Measurements from ENCODE around the gene PSMB5.

Gene PSMB5

GRCh38 chr14:22982477-22983245 lies 52.0 kb downstream of the PSMB5 start, which contains the start of gene AJUBA (continued):
- TF ChIP-seq ZNF518A (tag by site-specific recombination; conservative IDR thresholded peaks at IDR 0.05; ENCODE audit: low read depth) (0 out of 2 replicates have a peak, but pooled peaks have one; percentile 27), RBAK (tag by site-specific recombination; IDR thresholded peaks at IDR 0.05) (peak; percentile 48; the same call in 1 of the 2 replicates), ZNF645 (tag by site-specific recombination; IDR thresholded peaks at IDR 0.05) (peak; percentile 94), ZXDB (tag by site-specific recombination; IDR thresholded peaks at IDR 0.05) (peak; percentile 99), ZNF664 (tag by site-specific recombination; IDR thresholded peaks at IDR 0.05) (peak; percentile 84), ZNF701 (tag by site-specific recombination; IDR thresholded peaks at IDR 0.05) (peak; percentile 78), ZNF660 (tag by site-specific recombination; IDR thresholded peaks at IDR 0.05) (no peak; the same call in 1 of the 2 replicates), ZBTB21 (tag by site-specific recombination; IDR thresholded peaks at IDR 0.05) (peak; percentile 88), ZNF513 (tag by site-specific recombination; IDR thresholded peaks at IDR 0.05) (0 out of 2 replicates have a peak, but pooled peaks have one; percentile 50), ZNF629 (tag by site-specific recombination; IDR thresholded peaks at IDR 0.05) (peak; percentile 90), ZNF596 (tag by site-specific recombination; IDR thresholded peaks at IDR 0.05) (no peak), ZBTB20 (tag by site-specific recombination; IDR thresholded peaks at IDR 0.05) (peak; percentile 58; the same call in 1 of the 2 replicates), ZBTB10 (tag by site-specific recombination; IDR thresholded peaks at IDR 0.05) (peak; percentile 98), ZFP69B (tag by site-specific recombination; IDR thresholded peaks at IDR 0.05) (peak; percentile 91), GLIS2 (tag by site-specific recombination; IDR thresholded peaks at IDR 0.05) (peak; percentile 84), SCRT1 (tag by site-specific recombination; IDR thresholded peaks at IDR 0.05; ENCODE audit: borderline replicate concordance) (no peak; the same call in 1 of the 2 replicates), HOXC10 (CRISPR knock-in tag; IDR thresholded peaks at IDR 0.05) (no peak), ZNF398 (tag by site-specific recombination; IDR thresholded peaks at IDR 0.05) (peak; percentile 80), ZNF341 (tag by site-specific recombination; IDR thresholded peaks at IDR 0.05; ENCODE audit: low read depth) (peak; percentile 72), ZNF792 (tag by site-specific recombination; IDR thresholded peaks at IDR 0.05) (peak; percentile 69; the same call in 1 of the 2 replicates), HOXA7 (CRISPR knock-in tag; IDR thresholded peaks at IDR 0.05; ENCODE audit: borderline replicate concordance) (no peak), ZNF174 (tag by site-specific recombination; IDR thresholded peaks at IDR 0.05) (no peak), ZNF2 (tag by site-specific recombination; IDR thresholded peaks at IDR 0.05) (peak; percentile 99), ZNF707 (tag by site-specific recombination; IDR thresholded peaks at IDR 0.05) (peak; percentile 69), ZNF114 (tag by site-specific recombination; IDR thresholded peaks at IDR 0.05) (no peak), ZNF292 (tag by site-specific recombination; IDR thresholded peaks at IDR 0.05; ENCODE audit: borderline replicate concordance, low read depth) (no peak), ZNF600 (tag by site-specific recombination; IDR thresholded peaks at IDR 0.05) (peak; percentile 98), BCL11A (tag by site-specific recombination; IDR thresholded peaks at IDR 0.05; ENCODE audit: low read depth) (peak; percentile 91)

Data from HEK293 (cell line).